ENCODE data around the gene ADGRG1.
"Not testable (repeated sequence)": the region's sequence is repeated elsewhere in the genome, so short reads cannot be mapped to it uniquely, and the experiment has no call there.

ADGRG1 gene

GRCh38 chr16:57698812-57699405 is 70.5 kb downstream of the ADGRG1 start:
- no peak for DNase-seq (ENCODE audit: low read depth)

- no peak for DNase-seq (ENCODE audit: low read depth)
Measured at GRCh38 chr16:57699481-57699880, 71.1 kb downstream of the ADGRG1 start.

GRCh38 chr16:57699899-57700298 is 71.5 kb downstream of the ADGRG1 start:
- DNase-seq (ENCODE audit: low read depth) = no peak

GRCh38 chr16:57700781-57701551 is 72.5 kb downstream of the ADGRG1 start:
- DNase-seq (ENCODE audit: low read depth) = no peak

GRCh38 chr16:57701759-57702371 is 73.4 kb downstream of the ADGRG1 start:
- no peak for DNase-seq (ENCODE audit: low read depth)

- no peak for DNase-seq (ENCODE audit: low read depth)
Measured at GRCh38 chr16:57703416-57704010, 75.1 kb downstream of the ADGRG1 start.

- DNase-seq (ENCODE audit: low read depth) = no peak
Measured at GRCh38 chr16:57704011-57704904, 75.8 kb downstream of the ADGRG1 start.

- DNase-seq (ENCODE audit: low read depth) = no peak
Measured at GRCh38 chr16:57704905-57705852, 76.7 kb downstream of the ADGRG1 start.

GRCh38 chr16:57706717-57707116 is 78.3 kb downstream of the ADGRG1 start:
- DNase-seq (ENCODE audit: low read depth) = no peak

- DNase-seq (ENCODE audit: low read depth) = no peak
Measured at GRCh38 chr16:57707331-57707730, 78.9 kb downstream of the ADGRG1 start.

GRCh38 chr16:57708168-57708567 is 79.7 kb downstream of the ADGRG1 start:
- DNase-seq (ENCODE audit: low read depth) = no peak

- no peak for DNase-seq (ENCODE audit: low read depth)
Measured at GRCh38 chr16:57709663-57710062, 81.2 kb downstream of the ADGRG1 start.

- DNase-seq (ENCODE audit: low read depth) = no peak
Measured at GRCh38 chr16:57711346-57711745, 82.9 kb downstream of the ADGRG1 start.

GRCh38 chr16:57711993-57712392 is 83.6 kb downstream of the ADGRG1 start:
- DNase-seq (ENCODE audit: low read depth) = no peak

- not testable (repeated sequence) for DNase-seq (ENCODE audit: low read depth)
Measured at GRCh38 chr16:57712569-57712968, 84.1 kb downstream of the ADGRG1 start.

GRCh38 chr16:57713596-57713995 is 85.2 kb downstream of the ADGRG1 start:
- DNase-seq (ENCODE audit: low read depth) = no peak

GRCh38 chr16:57714047-57714446 is 85.6 kb downstream of the ADGRG1 start:
- DNase-seq (ENCODE audit: low read depth) = no peak

Measured in iris pigment epithelial cell (primary cell).